Activated naive CD4-positive, alpha-beta T cell treated with anti-CD3 and anti-CD28 coated beads for 36 hours (primary cell): Measurements from ENCODE around the gene TSGA10. TPM values are rescaled to one million over a fixed set of nuclear protein-coding genes. Genes with fewer than 3 reads are reported as not detected.

Source experiments
- CTCF ChIA-PET: fragments of 350-600 bp; sonication (Branson Sonifier 250); formaldehyde crosslinking; loops from one replicate; lab custom pipeline; 2021; ENCODE audit warnings: antibody characterized with exemption; lab: Charles Lee
- DNase-seq: peaks from one replicate; pipeline ENCODE4 v3.0.0-alpha.2; 2020
- H3K27ac Mint-ChIP-seq: one replicate; pipeline ENCODE4 v1.8.0; 2021; ENCODE audit warnings: mild to moderate bottlenecking, mixed read lengths
- H3K27me3 Mint-ChIP-seq: one replicate; pipeline ENCODE4 v1.8.0; 2021; ENCODE audit warnings: low read depth, mixed read lengths
- H3K36me3 Mint-ChIP-seq: one replicate; pipeline ENCODE4 v1.8.0; 2021; ENCODE audit warnings: low read depth, mixed read lengths
- H3K4me1 Mint-ChIP-seq: one replicate; pipeline ENCODE4 v1.8.0; 2021; ENCODE audit warnings: low read depth, mixed read lengths
- H3K4me3 Mint-ChIP-seq: one replicate; pipeline ENCODE4 v1.8.0; 2021; ENCODE audit warnings: mild to moderate bottlenecking, moderate library complexity, mixed read lengths
- H3K9me3 Mint-ChIP-seq: one replicate; pipeline ENCODE4 v1.8.0; 2021; ENCODE audit warnings: mixed read lengths
- intact Hi-C: fragments of 100-400 bp; cut with micrococcal nuclease; formaldehyde crosslinking; loops from one replicate; pipeline ENCODE4 v1.15.1; 2023
- total RNA-seq, 2 experiments: library from RNA; stranded (reverse); gene quantifications; one replicate each; pipeline ENCODE4 v1.2.3, GENCODE V29; 2021

The TSGA10 gene
- total RNA-seq, 2 experiments from 2014 or later, result 7.2 to 8.9 TPM

DNA sequence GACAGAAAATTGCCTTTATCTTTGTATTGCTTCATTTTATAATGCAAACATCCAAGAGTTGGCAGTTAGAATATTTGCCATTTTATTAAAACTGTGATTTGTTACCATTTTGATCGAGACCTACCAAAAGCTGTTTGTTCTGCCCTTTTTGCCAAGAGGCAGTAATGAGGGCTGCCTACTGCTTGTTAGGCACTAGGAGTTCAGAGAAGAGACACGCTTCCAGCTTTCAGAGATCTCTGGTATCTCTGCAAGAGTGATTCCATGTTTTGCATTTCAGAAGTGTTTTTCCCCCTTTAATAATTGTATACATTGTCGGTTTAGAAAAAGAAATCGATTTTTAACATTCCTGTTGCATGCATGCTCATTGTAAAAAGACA lies 26.9 kb upstream of the TSGA10 start:
- CTCF ChIA-PET, result interaction anchor here (2.0 kb wide), 1 partner anchor 155 kb away, joined by 5 read pairs; the partner anchor contains the start of gene EIF5B
- Mint-ChIP-seq H3K27ac (peak overlapping the region; percentile 92), H3K27me3 (no peaks in the 10 kb centered on the region), H3K9me3 (no peaks in the 10 kb centered on the region), H3K36me3 (peaks cover 10% of the 10 kb centered on the region), H3K4me1 (peaks cover 60% of the 10 kb centered on the region), H3K4me3 (peak overlapping the region; percentile 95)
- no peak for DNase-seq
- intact Hi-C loops, result loop anchor here (1.0 kb wide), 4 partner anchors 26 to 309 kb away; partner anchors contain the start of genes C2orf15, REV1 and TXNDC9

DNA sequence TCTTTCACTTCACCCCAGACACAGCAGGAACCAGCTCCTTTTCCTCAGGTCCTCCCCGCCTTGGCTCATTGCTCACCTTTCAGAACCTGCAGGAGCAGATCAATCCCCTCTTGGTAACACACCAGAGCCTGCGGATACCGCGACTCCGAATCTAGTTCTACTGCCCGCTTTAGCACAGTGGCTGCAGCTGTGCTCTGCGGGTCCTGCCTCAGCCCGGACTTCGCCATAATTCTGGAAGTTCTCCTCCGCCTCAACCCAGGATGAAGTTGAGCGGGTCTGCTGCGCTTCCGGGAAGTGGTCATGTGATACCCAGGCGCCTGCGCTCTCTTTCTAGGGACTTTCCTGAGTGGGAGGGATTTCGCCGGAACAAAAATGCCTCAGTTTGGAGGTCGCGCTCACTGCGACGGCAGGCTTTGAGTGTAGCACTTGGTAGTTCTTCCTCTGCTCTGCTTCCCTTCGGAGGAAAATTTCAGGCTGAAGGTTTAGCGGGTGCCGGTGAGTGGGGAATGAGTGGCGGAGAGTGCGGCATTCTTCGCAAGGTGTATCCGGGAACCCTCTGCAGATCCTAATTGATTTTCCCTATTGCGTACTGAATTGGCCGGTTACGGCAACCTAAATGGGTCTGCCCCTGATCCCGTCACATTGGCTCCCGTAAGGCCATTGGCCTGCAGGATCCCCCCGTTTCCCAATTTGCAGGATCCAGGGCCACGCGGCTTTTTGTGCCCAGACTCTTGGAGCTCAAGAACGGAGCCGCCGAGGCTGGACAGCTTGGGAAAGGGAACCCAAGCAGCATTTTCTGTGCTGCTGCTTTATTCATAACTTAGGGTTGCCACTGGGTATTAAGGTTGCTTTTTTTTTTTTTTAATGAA lies 26.2 kb upstream of the TSGA10 start, which contains the start of the genes MITD1 and MRPL30:
Gene MITD1, minus strand, starts transcription at position 304 of the 869 bp plus-strand sequence. Its CDS starts 77 bp downstream, at position 227.
Gene MRPL30, plus strand, starts transcription at position 430 of the 869 bp plus-strand sequence. CDS start 5,020 bp downstream, outside the sequence.
- intact Hi-C loops, result loop anchor here (1.0 kb wide), 4 partner anchors 26 to 309 kb away; partner anchors contain the start of genes C2orf15, REV1 and TXNDC9
- CTCF ChIA-PET, result interaction anchor here (0.9 to 2.0 kb wide), 4 partner anchors 14 to 156 kb away, joined by 4 to 11 read pairs (median 6); partner anchors contain the start of genes C2orf15 and EIF5B
- Mint-ChIP-seq H3K27ac (peak within 1 kb of the TSS; percentile 92), H3K4me1 (peaks cover 63% of the 10 kb centered on the region), H3K4me3 (peak within 1 kb of the TSS; percentile 95), H3K27me3 (no peaks in the 10 kb centered on the region), H3K9me3 (no peaks in the 10 kb centered on the region), H3K36me3 (peaks cover 10% of the 10 kb centered on the region)
- DNase-seq, result peak; percentile 94

DNA sequence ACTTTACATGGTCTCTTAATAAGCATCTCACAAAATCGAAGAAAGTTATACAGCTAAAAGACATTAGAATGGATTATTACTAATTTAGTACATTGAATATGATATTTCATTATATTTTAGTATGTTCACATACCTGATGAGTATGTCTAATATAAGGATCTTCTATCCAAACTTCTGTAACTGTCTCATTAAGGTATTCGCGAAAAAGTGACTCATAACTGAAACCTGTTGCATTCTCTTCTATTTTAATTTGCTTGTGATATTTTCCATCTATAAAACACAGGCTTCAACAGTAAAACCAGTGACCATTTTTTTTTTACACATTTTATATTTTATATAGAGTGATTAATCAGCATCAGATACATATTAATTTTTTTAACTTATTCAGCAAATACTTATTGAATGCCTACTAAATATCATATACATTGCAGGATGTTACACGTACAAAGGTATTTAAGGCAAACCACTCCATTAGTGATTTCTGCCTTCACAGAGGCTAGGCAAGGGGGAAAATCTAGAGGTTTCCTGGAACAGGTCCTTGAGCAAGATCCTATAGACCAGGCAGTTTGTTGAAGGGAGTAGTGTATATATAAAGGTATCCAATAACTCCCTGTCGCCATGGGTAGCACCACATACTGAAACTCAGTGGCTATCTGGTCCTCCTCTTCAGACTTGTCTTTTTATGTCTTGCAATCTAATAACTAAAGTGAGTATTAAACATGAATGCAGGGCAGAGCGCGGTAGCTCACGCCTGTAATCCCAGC lies 16.8 kb upstream of the TSGA10 start:
- no peaks in the 10 kb centered on the region for H3K9me3 Mint-ChIP-seq
- peak overlapping the region; percentile 80 for H3K27ac Mint-ChIP-seq
- H3K27me3 Mint-ChIP-seq, result no peaks in the 10 kb centered on the region
- peaks cover 40% of the 10 kb centered on the region for H3K4me1 Mint-ChIP-seq
- intact Hi-C loops, result loop anchor here (10.0 kb wide), 1 partner anchor 537 kb away; no protein-coding TSS in a partner anchor
- DNase-seq, result no peak
- no peak overlapping the region for H3K4me3 Mint-ChIP-seq
- CTCF ChIA-PET, result interaction anchor here (1.0 kb wide), 1 partner anchor 13 kb away, joined by 4 read pairs; no protein-coding TSS in a partner anchor
- peaks cover 22% of the 10 kb centered on the region for H3K36me3 Mint-ChIP-seq

DNA sequence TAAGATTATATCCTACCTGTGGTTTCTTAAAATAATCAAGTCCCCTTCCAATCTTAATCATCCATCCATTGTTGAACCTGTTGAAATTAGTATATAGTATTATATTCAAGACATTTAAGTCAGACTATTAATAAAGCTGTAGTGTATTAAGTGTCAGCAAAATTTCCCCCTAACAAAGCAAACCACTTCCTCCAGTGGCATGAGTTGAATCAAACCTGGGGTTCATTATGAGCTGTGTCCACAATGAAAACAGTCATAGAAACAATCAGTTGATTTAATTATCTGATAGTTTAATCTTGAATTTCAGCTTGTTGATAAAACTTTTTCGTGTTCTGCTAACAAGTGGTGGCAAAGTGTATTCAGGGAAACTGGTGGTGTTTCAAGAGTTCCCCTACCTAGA lies 14.8 kb upstream of the TSGA10 start:
- H3K36me3 Mint-ChIP-seq, result peaks cover 25% of the 10 kb centered on the region
- H3K4me3 Mint-ChIP-seq, result no peak overlapping the region
- DNase-seq, result no peak
- CTCF ChIA-PET, result no interaction called here
- no peaks in the 10 kb centered on the region for H3K9me3 Mint-ChIP-seq
- intact Hi-C loops, result no loop called here
- peak overlapping the region; percentile 16 for H3K27ac Mint-ChIP-seq
- H3K4me1 Mint-ChIP-seq, result peaks cover 28% of the 10 kb centered on the region
- no peaks in the 10 kb centered on the region for H3K27me3 Mint-ChIP-seq

DNA sequence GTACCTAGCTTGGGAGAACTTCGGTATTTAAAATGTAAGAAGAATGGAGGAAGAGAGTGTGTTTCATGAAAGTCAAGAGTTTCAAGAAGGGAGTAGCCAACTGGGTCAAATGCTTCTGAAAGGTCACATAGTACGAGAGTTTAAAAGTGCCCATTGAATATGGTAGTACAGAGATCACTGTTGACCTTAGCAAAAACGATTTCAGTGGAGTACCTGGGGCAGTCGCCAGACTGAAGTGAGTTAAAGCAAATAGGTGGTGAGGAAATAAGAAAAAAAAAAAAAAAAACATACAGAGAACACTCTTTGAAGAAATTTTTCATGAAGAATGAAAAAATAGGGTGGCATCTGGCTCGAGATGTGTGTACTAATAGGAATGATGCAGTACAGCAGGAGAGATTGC lies 11.5 kb upstream of the TSGA10 start:
- Mint-ChIP-seq H3K4me3 (no peak overlapping the region), H3K36me3 (peaks cover 27% of the 10 kb centered on the region), H3K27me3 (no peaks in the 10 kb centered on the region), H3K27ac (no peak overlapping the region), H3K9me3 (no peaks in the 10 kb centered on the region), H3K4me1 (peaks cover 13% of the 10 kb centered on the region)
- intact Hi-C loops, result no loop called here
- CTCF ChIA-PET, result interaction anchor here (1.1 to 2.2 kb wide), 3 partner anchors 8 to 14 kb away, joined by 3 to 14 read pairs (median 11); partner anchors contain the start of genes MITD1 and MRPL30
- DNase-seq, result no peak

DNA sequence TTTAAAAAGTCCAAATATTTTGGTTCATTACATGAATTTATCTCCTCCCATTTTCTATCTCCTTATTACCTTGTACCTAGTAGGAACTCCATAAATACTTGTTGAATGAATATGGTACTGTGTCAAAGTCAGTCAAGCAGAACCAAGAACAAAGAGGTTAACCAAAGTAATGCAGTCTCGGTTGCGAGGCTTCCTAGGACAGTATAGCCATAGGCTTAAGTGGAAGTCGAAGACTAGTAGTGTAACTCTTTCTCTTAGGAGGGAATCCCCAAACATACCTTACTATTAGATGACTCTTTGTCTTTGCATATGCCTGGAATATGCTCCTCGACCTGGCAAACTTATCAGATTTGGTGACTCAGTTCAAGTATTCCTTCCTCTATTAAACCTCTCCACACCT lies 4.9 kb upstream of the TSGA10 start:
- no peaks in the 10 kb centered on the region for H3K27me3 Mint-ChIP-seq

DNA sequence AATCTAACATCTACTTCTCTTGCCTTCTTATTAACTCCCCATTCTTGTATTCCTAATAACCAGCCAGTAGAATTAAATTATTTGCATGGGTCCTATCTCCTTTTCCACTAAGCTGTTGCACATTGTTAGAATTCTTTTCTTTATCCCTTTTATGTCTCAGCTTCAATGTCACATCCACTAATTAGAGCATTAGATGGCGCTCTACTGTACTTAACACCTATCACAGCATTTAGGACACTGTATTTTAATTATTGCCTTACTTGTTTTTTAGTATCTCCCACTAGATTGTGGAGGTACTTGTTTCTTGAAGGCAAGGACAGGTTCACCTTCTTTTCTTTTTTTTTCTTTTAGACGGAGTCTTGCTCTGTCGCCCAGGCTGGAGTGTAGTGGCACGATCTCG lies 3.9 kb upstream of the TSGA10 start:
- Mint-ChIP-seq H3K4me1 (peaks cover 27% of the 10 kb centered on the region), H3K36me3 (peaks cover 21% of the 10 kb centered on the region), H3K27ac (no peak overlapping the region), H3K27me3 (no peaks in the 10 kb centered on the region), H3K9me3 (no peaks in the 10 kb centered on the region), H3K4me3 (no peak overlapping the region)
- CTCF ChIA-PET, result interaction anchor here (1.2 to 2.5 kb wide), 3 partner anchors 9 to 17 kb away, joined by 4 to 14 read pairs (median 7); no protein-coding TSS in a partner anchor
- no peak for DNase-seq
- intact Hi-C loops, result loop anchor here (10.0 kb wide), 3 partner anchors 424 to 704 kb away; partner anchors contain the start of genes COA5, MGAT4A and UNC50

More for the DNA sequence above, 4.9 kb upstream of the TSGA10 start:
- peaks cover 27% of the 10 kb centered on the region for H3K4me1 Mint-ChIP-seq
- CTCF ChIA-PET, result interaction anchor here (0.6 kb wide), 1 partner anchor 20 kb away, joined by 4 read pairs; no protein-coding TSS in a partner anchor
- no peak for DNase-seq
- peak overlapping the region; percentile 19 for H3K27ac Mint-ChIP-seq
- H3K36me3 Mint-ChIP-seq, result peaks cover 23% of the 10 kb centered on the region
- H3K4me3 Mint-ChIP-seq, result no peak overlapping the region
- intact Hi-C loops, result loop anchor here (10.0 kb wide), 3 partner anchors 425 to 705 kb away; partner anchors contain the start of genes COA5, MGAT4A and UNC50
- no peaks in the 10 kb centered on the region for H3K9me3 Mint-ChIP-seq

DNA sequence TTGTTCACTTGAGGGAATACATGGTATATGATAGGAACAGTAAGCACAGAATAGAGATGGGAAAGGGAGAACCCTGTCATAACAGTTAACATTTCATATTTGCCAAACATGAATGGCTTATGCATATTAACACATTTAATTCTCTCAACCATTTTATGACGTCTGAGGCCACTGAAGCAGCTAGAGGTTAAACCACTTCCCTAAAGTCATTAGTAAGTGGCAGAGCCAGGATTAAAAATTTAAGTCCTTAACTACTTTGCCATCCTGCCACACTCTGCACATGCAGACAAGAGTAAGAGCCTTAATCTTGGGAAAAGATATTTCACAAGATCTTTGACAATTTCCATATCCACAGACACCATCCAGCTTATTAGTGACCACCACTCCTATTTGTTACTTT lies 2.1 kb upstream of the TSGA10 start:
- H3K4me1 Mint-ChIP-seq, result peaks cover 27% of the 10 kb centered on the region
- CTCF ChIA-PET, result interaction anchor here (1.3 to 2.5 kb wide), 2 partner anchors 11 to 20 kb away, joined by 3 to 14 read pairs; no protein-coding TSS in a partner anchor
- no peaks in the 10 kb centered on the region for H3K9me3 Mint-ChIP-seq
- H3K27ac Mint-ChIP-seq, result no peak overlapping the region
- H3K27me3 Mint-ChIP-seq, result no peaks in the 10 kb centered on the region
- DNase-seq, result no peak
- intact Hi-C loops, result loop anchor here (10.0 kb wide), 3 partner anchors 422 to 702 kb away; partner anchors contain the start of genes COA5, MGAT4A and UNC50
- H3K36me3 Mint-ChIP-seq, result peaks cover 14% of the 10 kb centered on the region
- H3K4me3 Mint-ChIP-seq, result no peak overlapping the region

DNA sequence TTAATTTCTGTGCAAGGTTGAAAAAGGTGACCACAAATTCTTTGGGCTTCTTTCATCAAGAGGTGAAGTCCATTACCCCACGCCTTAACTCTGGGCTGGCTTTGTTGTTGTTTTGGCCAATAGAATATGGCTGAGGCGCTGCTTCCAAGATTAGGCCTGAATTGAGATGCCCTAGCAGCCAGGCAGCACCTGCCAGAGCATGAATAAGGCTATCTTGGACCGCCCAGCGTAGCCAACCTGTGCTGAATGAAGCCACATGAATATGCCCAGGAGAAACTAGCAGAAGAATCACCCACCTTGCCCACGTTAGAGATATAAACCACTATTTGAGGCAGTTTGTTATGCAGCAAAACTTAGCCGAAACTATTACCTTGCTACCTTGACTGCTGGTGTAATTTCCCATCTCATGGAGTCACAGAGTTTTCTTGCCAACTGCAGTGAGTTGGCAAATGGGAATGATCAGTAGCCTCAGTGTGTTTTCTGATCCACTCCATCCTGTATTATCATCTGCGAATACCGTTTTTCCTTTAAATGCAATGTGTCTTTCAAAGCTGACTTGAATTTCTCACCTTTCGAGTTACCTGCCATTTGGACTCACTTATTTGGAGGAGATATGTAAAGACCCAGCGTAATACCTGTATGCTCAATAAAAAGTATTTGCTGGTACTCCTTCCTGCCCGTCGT lies 679 bp downstream of the TSGA10 start:
- CTCF ChIA-PET, result interaction anchor here (0.7 to 1.7 kb wide), 3 partner anchors 12 to 332 kb away, joined by 3 read pairs; partner anchors contain the start of gene C2orf15

DNA sequence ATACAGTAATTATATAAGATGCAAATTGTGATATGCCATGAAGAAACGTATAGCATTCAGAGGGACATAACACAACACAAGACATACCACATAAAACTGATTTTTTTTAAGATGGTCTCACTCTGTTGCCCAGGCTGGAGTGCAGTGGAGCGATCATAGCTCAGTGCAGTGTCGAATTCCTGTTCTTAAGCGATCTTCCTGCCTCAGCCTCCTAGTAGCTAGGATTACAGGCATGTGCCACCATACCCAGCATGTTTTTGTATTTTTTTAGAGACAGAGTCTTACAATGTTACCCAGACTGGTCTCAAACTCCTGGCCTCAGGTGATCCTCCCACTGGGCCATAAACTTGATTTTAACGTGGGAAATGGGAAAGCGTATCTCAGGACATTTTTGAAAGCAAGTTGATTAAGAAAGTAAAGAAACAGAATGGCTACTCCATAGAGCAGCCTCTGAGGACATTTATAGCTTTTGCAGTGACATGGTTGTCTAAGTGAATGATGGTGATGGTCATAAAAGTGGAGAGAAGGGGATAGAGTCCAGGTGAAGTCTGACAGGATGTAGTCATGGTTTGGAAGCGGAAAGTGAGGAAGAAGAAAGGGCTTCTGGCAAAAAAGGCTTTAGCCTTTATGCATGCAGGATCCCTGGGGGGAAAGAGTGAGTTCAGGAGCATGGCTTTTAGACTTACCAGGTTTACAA lies 2.4 kb downstream of the TSGA10 start:
- Mint-ChIP-seq H3K27me3 (no peaks in the 10 kb centered on the region), H3K4me3 (no peak overlapping the region), H3K27ac (no peak overlapping the region), H3K4me1 (peaks cover 30% of the 10 kb centered on the region), H3K36me3 (peaks cover 6% of the 10 kb centered on the region), H3K9me3 (no peaks in the 10 kb centered on the region)
- no peak for DNase-seq
- intact Hi-C loops, result loop anchor here (10.0 kb wide), 3 partner anchors 418 to 698 kb away; partner anchors contain the start of genes COA5, MGAT4A and UNC50
- CTCF ChIA-PET, result interaction anchor here (1.7 kb wide), 1 partner anchor 10 kb away, joined by 3 read pairs; the partner anchor contains the start of gene C2orf15

More for the DNA sequence above, 679 bp downstream of the TSGA10 start:
- no peak for DNase-seq
- H3K27ac Mint-ChIP-seq, result no peak overlapping the region
- H3K4me1 Mint-ChIP-seq, result peaks cover 36% of the 10 kb centered on the region
- peaks cover 8% of the 10 kb centered on the region for H3K36me3 Mint-ChIP-seq
- no peaks in the 10 kb centered on the region for H3K27me3 Mint-ChIP-seq
- intact Hi-C loops, result loop anchor here (1.0 to 10.0 kb wide), 5 partner anchors 13 to 699 kb away; partner anchors contain the start of genes C2orf15, COA5, MGAT4A and REV1
- H3K4me3 Mint-ChIP-seq, result no peak overlapping the region
- H3K9me3 Mint-ChIP-seq, result no peaks in the 10 kb centered on the region
